ENCODE measurements around the gene CDHR1. TPM values are rescaled to one million over a fixed set of nuclear protein-coding genes. Genes with fewer than 3 reads are reported as not detected.
A peak's percentile ranks its signal among the peaks of the same experiment; 100 is the strongest.

CDHR1 gene
- total and polyA plus RNA-seq, 2 donors, result 0.52 to 1.3 TPM

DNA sequence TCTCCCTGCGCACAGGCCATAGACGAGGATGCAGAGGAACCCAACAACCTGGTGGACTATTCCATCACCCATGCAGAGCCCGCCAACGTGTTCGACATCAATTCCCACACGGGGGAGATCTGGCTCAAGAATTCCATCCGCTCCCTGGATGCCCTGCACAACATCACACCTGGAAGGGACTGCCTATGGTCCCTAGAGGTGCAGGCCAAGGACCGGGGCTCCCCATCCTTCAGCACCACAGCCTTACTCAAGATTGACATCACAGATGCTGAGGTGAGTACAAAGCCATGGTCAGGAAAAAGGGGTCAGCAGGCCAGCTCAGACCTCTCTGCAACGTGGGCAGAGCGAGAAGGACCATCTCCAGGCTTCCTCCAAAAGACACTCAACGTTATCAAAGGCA is 18.7 kb downstream of the CDHR1 start:
- peaks cover 0 to 6% of the 10 kb centered on the region in 2 donors for H3K27me3 ChIP-seq (ENCODE audit: control insufficient read depth in 2 of 2, insufficient read depth in 1 of 2, low read length in 1 of 2)
- DNase-seq (ENCODE audit: low read depth in 6 of 9, low spot score in 9 of 9), result no peak
- no peaks in the 10 kb centered on the region for H3K36me3 ChIP-seq (ENCODE audit: control insufficient read depth in 2 of 2, insufficient read depth in 2 of 2, low read length in 1 of 2)
- H3K9me3 ChIP-seq (ENCODE audit: control insufficient read depth in 2 of 2, insufficient read depth in 1 of 2, low read length in 1 of 2), result no peaks in the 10 kb centered on the region
- no peaks in the 10 kb centered on the region for H3K4me1 ChIP-seq (ENCODE audit: control insufficient read depth in 2 of 2, insufficient read depth in 2 of 2, low read length in 2 of 2)
- 93% methylated on average over 11 of the region's 11 CpGs for WGBS
- no peak overlapping the region for H3K27ac ChIP-seq (ENCODE audit: low read depth in 1 of 2, low read length in 1 of 2)
- no peak overlapping the region for H3K4me3 ChIP-seq (ENCODE audit: low read length in 2 of 2)

DNA sequence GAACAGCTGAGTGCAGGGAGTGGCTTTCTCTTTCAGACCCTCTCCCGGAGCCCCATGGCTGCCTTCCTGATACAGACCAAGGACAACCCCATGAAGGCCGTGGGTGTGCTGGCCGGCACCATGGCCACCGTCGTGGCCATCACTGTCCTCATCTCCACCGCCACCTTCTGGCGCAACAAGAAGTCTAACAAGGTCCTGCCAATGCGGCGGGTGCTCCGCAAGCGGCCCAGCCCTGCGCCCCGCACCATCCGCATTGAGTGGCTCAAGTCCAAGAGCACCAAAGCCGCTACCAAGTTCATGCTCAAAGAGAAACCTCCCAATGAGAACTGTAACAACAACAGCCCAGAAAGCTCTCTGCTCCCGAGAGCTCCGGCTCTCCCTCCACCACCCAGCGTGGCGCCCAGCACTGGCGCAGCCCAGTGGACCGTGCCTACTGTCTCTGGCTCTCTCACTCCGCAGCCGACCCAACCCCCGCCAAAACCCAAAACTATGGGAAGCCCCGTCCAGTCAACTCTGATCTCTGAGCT is 19.8 kb downstream of the CDHR1 start:
- Histone ChIP-seq H3K9me3 (ENCODE audit: control insufficient read depth in 2 of 2, insufficient read depth in 1 of 2, low read length in 1 of 2) (no peaks in the 10 kb centered on the region), H3K27ac (ENCODE audit: low read depth in 1 of 2, low read length in 1 of 2) (no peak overlapping the region), H3K27me3 (ENCODE audit: control insufficient read depth in 2 of 2, insufficient read depth in 1 of 2, low read length in 1 of 2) (peaks cover 0 to 6% of the 10 kb centered on the region in 2 donors), H3K36me3 (ENCODE audit: control insufficient read depth in 2 of 2, insufficient read depth in 2 of 2, low read length in 1 of 2) (no peaks in the 10 kb centered on the region), H3K4me1 (ENCODE audit: control insufficient read depth in 2 of 2, insufficient read depth in 2 of 2, low read length in 2 of 2) (no peaks in the 10 kb centered on the region), H3K4me3 (ENCODE audit: low read length in 2 of 2) (no peak overlapping the region)
- 72% methylated on average over 25 of the region's 25 CpGs for WGBS
- DNase-seq (ENCODE audit: low read depth in 6 of 9, low spot score in 9 of 9), result no peak

DNA sequence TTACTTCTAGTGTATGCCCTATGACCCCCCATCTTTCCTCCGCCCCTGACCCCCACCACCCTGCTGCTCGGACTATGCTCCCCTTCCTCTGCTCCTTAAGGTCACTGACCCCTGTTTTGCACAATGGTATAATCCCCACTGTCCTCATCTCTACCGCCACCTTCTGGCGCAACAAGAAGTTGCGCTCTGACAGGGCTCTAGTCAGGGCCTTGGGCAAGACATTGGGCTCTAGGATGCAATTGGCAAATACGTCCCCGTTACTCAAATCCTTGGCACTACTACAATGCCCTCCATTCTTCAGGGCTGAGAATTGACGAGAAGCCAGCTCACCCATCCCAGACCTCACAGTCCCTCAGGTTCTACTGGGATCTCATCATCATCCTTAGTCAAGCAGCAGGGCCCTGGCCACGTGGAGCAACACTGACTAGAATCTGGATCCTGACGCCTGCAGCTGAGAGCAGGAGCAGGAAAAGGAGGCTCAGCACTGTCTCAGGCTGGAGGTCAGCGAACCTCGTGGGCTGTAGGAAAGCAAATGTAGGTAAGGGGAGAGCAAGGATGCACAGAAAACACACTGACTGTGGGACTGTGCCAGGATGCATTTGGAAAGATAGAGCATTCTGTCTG is 20.4 kb downstream of the CDHR1 start:
- Histone ChIP-seq H3K27me3 (ENCODE audit: control insufficient read depth in 2 of 2, insufficient read depth in 1 of 2, low read length in 1 of 2) (peaks cover 0 to 6% of the 10 kb centered on the region in 2 donors), H3K4me3 (ENCODE audit: low read length in 2 of 2) (no peak overlapping the region), H3K9me3 (ENCODE audit: control insufficient read depth in 2 of 2, insufficient read depth in 1 of 2, low read length in 1 of 2) (no peaks in the 10 kb centered on the region), H3K4me1 (ENCODE audit: control insufficient read depth in 2 of 2, insufficient read depth in 2 of 2, low read length in 2 of 2) (no peaks in the 10 kb centered on the region), H3K27ac (ENCODE audit: low read depth in 1 of 2, low read length in 1 of 2) (no peak overlapping the region), H3K36me3 (ENCODE audit: control insufficient read depth in 2 of 2, insufficient read depth in 2 of 2, low read length in 1 of 2) (no peaks in the 10 kb centered on the region)
- DNase-seq (ENCODE audit: low read depth in 6 of 9, low spot score in 9 of 9), result peak in 2 of 9 donors; percentile 39 to 52
- 56% methylated on average over 12 of the region's 12 CpGs for WGBS

- Histone ChIP-seq H3K27me3 (ENCODE audit: control insufficient read depth in 2 of 2, insufficient read depth in 1 of 2, low read length in 1 of 2) (peaks cover 0 to 4% of the 10 kb centered on the region in 2 donors), H3K27ac (ENCODE audit: low read depth in 1 of 2, low read length in 1 of 2) (no peak overlapping the region), H3K4me3 (ENCODE audit: low read length in 2 of 2) (no peak overlapping the region), H3K36me3 (ENCODE audit: control insufficient read depth in 2 of 2, insufficient read depth in 2 of 2, low read length in 1 of 2) (no peaks in the 10 kb centered on the region), H3K9me3 (ENCODE audit: control insufficient read depth in 2 of 2, insufficient read depth in 1 of 2, low read length in 1 of 2) (no peaks in the 10 kb centered on the region), H3K4me1 (ENCODE audit: control insufficient read depth in 2 of 2, insufficient read depth in 2 of 2, low read length in 2 of 2) (no peaks in the 10 kb centered on the region)
- WGBS, result 95% methylated on average over 9 of the region's 9 CpGs
- no peak for DNase-seq (ENCODE audit: low read depth in 6 of 9, low spot score in 9 of 9)
These were observed 22.5 kb downstream of the CDHR1 start for GRCh38 chr10:84216834-84217233.

GRCh38 chr10:84217746-84218145 is 23.4 kb downstream of the CDHR1 start:
- no peaks in the 10 kb centered on the region for H3K9me3 ChIP-seq (ENCODE audit: control insufficient read depth in 2 of 2, insufficient read depth in 1 of 2, low read length in 1 of 2)
- DNase-seq (ENCODE audit: low read depth in 6 of 9, low spot score in 9 of 9), result no peak
- no peak overlapping the region for H3K4me3 ChIP-seq (ENCODE audit: low read length in 2 of 2)
- peaks cover 0 to 4% of the 10 kb centered on the region in 2 donors for H3K27me3 ChIP-seq (ENCODE audit: control insufficient read depth in 2 of 2, insufficient read depth in 1 of 2, low read length in 1 of 2)
- H3K4me1 ChIP-seq (ENCODE audit: control insufficient read depth in 2 of 2, insufficient read depth in 2 of 2, low read length in 2 of 2), result no peaks in the 10 kb centered on the region
- H3K36me3 ChIP-seq (ENCODE audit: control insufficient read depth in 2 of 2, insufficient read depth in 2 of 2, low read length in 1 of 2), result no peaks in the 10 kb centered on the region
- WGBS, result 96% methylated on average over 4 of the region's 4 CpGs
- H3K27ac ChIP-seq (ENCODE audit: low read depth in 1 of 2, low read length in 1 of 2), result no peak overlapping the region

GRCh38 chr10:84221916-84222315 is 27.6 kb downstream of the CDHR1 start:
- H3K27ac ChIP-seq (ENCODE audit: low read depth in 1 of 2, low read length in 1 of 2), result no peak overlapping the region
- no peaks in the 10 kb centered on the region for H3K36me3 ChIP-seq (ENCODE audit: control insufficient read depth in 2 of 2, insufficient read depth in 2 of 2, low read length in 1 of 2)
- no peak overlapping the region for H3K4me3 ChIP-seq (ENCODE audit: low read length in 2 of 2)
- DNase-seq (ENCODE audit: low read depth in 6 of 9, low spot score in 9 of 9), result no peak
- no peaks in the 10 kb centered on the region for H3K9me3 ChIP-seq (ENCODE audit: control insufficient read depth in 2 of 2, insufficient read depth in 1 of 2, low read length in 1 of 2)
- no peaks in the 10 kb centered on the region for H3K4me1 ChIP-seq (ENCODE audit: control insufficient read depth in 2 of 2, insufficient read depth in 2 of 2, low read length in 2 of 2)
- WGBS, result 86% methylated on average over 8 of the region's 8 CpGs
- peaks cover 0 to 2% of the 10 kb centered on the region in 2 donors for H3K27me3 ChIP-seq (ENCODE audit: control insufficient read depth in 2 of 2, insufficient read depth in 1 of 2, low read length in 1 of 2)

DNA sequence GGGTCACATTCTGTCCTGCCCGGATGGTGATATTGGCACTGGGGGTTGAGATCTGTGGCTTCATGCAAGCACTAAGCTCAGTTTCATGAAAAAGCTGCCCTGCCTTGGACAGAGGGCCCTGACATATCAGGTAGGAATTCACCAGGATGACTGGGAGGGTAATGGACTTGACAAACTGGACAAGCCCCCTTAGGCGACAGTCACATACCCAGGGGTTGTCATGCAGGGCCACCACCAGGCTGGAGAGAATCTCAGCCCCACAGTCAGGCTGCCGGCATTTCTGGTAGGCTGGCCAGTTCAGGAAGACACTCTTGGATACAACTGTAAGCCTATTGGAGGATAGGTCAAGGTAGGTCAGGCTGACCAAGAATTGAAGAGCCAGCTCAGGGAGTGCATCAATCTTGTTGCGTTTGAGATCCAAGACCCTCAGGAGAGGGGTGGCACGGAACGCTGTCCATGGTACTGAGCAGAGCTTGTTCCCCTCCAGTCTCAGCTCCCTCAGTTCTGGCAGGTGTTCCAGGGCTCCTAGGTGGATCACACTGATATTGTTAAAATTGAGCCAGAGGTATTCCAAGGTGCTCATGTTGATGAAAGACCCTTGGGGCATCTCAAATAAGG is 30.2 kb downstream of the CDHR1 start:
- H3K27ac ChIP-seq (ENCODE audit: low read depth in 1 of 2, low read length in 1 of 2), result no peak overlapping the region
- peaks cover 0 to 2% of the 10 kb centered on the region in 2 donors for H3K27me3 ChIP-seq (ENCODE audit: control insufficient read depth in 2 of 2, insufficient read depth in 1 of 2, low read length in 1 of 2)
- WGBS, result 60% methylated on average over 6 of the region's 6 CpGs
- no peak overlapping the region for H3K4me3 ChIP-seq (ENCODE audit: low read length in 2 of 2)
- no peaks in the 10 kb centered on the region for H3K36me3 ChIP-seq (ENCODE audit: control insufficient read depth in 2 of 2, insufficient read depth in 2 of 2, low read length in 1 of 2)
- no peaks in the 10 kb centered on the region for H3K4me1 ChIP-seq (ENCODE audit: control insufficient read depth in 2 of 2, insufficient read depth in 2 of 2, low read length in 2 of 2)
- peak in 7 of 9 donors; percentile 6 to 43 (median 14) for DNase-seq (ENCODE audit: low read depth in 6 of 9, low spot score in 9 of 9)
- H3K9me3 ChIP-seq (ENCODE audit: control insufficient read depth in 2 of 2, insufficient read depth in 1 of 2, low read length in 1 of 2), result no peaks in the 10 kb centered on the region

GRCh38 chr10:84225427-84226173 is 31.3 kb downstream of the CDHR1 start, which contains the start of gene LRIT2:
LRIT2 (minus strand) TSS chr10:84225544; CDS start chr10:84225520, 24 bp downstream.
- H3K36me3 ChIP-seq (ENCODE audit: control insufficient read depth in 2 of 2, insufficient read depth in 2 of 2, low read length in 1 of 2), result no peaks in the 10 kb centered on the region
- DNase-seq (ENCODE audit: low read depth in 6 of 9, low spot score in 9 of 9), result no peak
- 69% methylated on average over 6 of the region's 6 CpGs for WGBS
- H3K4me3 ChIP-seq (ENCODE audit: low read length in 2 of 2), result no peak within 1 kb of the TSS
- no peaks in the 10 kb centered on the region for H3K4me1 ChIP-seq (ENCODE audit: control insufficient read depth in 2 of 2, insufficient read depth in 2 of 2, low read length in 2 of 2)
- no peaks in the 10 kb centered on the region for H3K9me3 ChIP-seq (ENCODE audit: control insufficient read depth in 2 of 2, insufficient read depth in 1 of 2, low read length in 1 of 2)
- no peak within 1 kb of the TSS for H3K27ac ChIP-seq (ENCODE audit: low read depth in 1 of 2, low read length in 1 of 2)
- peaks cover 0 to 2% of the 10 kb centered on the region in 2 donors for H3K27me3 ChIP-seq (ENCODE audit: control insufficient read depth in 2 of 2, insufficient read depth in 1 of 2, low read length in 1 of 2)

- Histone ChIP-seq H3K27me3 (ENCODE audit: control insufficient read depth in 2 of 2, insufficient read depth in 1 of 2, low read length in 1 of 2) (peaks cover 0 to 2% of the 10 kb centered on the region in 2 donors), H3K27ac (ENCODE audit: low read depth in 1 of 2, low read length in 1 of 2) (no peak overlapping the region), H3K4me1 (ENCODE audit: control insufficient read depth in 2 of 2, insufficient read depth in 2 of 2, low read length in 2 of 2) (no peaks in the 10 kb centered on the region), H3K4me3 (ENCODE audit: low read length in 2 of 2) (no peak overlapping the region), H3K9me3 (ENCODE audit: control insufficient read depth in 2 of 2, insufficient read depth in 1 of 2, low read length in 1 of 2) (no peaks in the 10 kb centered on the region), H3K36me3 (ENCODE audit: control insufficient read depth in 2 of 2, insufficient read depth in 2 of 2, low read length in 1 of 2) (no peaks in the 10 kb centered on the region)
- no peak for DNase-seq (ENCODE audit: low read depth in 6 of 9, low spot score in 9 of 9)
- 89% methylated on average over 3 of the region's 3 CpGs for WGBS
These were observed 32.3 kb downstream of the CDHR1 start for GRCh38 chr10:84226616-84227015.
